GM18502 (cell line): ENCODE results near the gene SYNPO.

Experiments used
- ATAC-seq: cut with Tn5 transposase; IDR thresholded peaks from one replicate; pipeline ENCODE4 v1.9.1; 2021; ENCODE audit warnings: mild to moderate bottlenecking; ENCODE audit not compliant: unreplicated experiment, poor library complexity

SYNPO gene

DNA sequence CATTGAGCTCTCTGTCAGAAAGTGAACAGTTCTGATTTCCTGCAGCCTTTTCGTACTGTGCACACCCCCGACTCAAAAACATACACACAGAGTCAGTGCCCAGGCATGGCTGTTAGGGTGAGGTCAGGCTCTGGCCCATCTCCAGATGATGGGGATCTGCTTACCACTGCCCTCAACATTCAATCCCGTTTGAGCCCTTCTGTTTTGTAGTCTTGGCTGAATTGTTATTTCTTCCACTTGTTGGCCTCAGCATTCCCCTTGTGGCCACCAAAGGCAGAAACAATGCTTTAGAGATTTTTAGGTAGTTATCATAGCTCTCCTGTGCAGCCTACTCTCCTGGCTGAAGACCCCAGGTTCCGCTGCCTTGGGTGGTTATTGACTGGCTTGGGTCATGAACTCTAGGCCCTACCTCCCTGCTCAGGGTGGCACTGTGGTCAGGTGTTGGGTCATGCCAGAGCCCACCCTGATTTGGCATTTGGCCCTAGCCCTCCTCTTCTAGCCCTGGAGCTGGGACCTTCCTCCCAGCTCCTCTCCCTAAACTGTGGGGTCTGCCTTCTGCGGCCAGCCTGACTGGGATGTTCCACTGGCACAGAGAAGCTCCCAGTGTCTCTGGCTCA, 12.8 kb downstream of the SYNPO start:
- no peak for ATAC-seq

DNA sequence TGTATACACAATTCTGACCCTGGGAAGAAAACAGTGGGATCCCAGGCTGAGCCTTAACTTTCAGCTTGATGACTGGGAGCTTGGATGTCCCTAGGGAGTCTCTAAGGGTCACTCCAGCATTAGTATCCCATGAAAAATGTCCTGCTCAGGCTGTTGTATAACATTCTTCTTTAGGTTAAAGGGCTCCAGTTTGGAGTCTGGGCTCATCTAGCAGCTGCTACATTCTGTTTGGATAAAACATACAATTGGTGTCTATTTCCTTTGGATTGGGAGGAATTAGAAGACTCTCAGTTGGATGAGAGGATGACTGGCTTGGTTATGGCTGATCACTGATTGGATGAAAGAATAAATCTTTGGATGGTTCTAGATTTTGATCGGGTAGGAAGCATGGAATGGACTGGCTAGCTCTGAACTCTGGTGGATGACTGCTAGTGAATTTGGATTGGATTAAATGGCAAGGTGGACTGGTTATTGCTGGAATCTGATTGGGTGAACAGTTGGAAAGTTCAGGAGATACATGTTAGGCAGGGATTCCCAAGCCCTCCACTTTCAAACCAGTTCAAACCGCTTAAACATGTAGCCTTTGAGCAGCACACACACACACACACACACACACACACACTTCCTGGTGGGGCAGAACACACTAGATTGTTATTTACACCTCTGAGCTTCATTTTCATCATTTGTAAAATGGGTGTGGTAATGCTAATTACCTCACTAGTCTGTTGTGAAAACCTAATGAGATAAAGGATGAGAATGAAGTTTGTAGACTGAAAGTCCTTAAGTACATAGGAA, 13.5 kb downstream of the SYNPO start:
- ATAC-seq = no peak

DNA sequence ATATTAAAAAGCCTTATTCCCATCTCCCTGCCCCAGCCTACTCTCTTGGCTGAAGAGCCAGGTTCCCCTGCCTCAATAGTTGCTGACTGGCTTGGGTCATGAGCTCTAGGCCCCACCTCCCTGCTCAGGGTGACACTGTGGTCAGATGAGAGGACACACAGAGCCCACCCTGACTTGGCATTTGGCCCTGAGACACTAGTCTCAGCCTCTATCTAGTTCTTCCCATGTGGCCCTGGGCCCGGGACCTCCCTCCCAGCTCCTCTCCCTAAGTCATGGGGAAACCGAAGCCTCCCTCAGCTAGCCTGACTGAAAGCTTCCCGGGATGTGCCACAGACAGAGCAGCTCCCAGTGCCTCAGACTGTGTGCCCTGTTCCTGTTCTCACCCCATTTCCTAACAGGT, 14.8 kb downstream of the SYNPO start:
- no peak for ATAC-seq

DNA sequence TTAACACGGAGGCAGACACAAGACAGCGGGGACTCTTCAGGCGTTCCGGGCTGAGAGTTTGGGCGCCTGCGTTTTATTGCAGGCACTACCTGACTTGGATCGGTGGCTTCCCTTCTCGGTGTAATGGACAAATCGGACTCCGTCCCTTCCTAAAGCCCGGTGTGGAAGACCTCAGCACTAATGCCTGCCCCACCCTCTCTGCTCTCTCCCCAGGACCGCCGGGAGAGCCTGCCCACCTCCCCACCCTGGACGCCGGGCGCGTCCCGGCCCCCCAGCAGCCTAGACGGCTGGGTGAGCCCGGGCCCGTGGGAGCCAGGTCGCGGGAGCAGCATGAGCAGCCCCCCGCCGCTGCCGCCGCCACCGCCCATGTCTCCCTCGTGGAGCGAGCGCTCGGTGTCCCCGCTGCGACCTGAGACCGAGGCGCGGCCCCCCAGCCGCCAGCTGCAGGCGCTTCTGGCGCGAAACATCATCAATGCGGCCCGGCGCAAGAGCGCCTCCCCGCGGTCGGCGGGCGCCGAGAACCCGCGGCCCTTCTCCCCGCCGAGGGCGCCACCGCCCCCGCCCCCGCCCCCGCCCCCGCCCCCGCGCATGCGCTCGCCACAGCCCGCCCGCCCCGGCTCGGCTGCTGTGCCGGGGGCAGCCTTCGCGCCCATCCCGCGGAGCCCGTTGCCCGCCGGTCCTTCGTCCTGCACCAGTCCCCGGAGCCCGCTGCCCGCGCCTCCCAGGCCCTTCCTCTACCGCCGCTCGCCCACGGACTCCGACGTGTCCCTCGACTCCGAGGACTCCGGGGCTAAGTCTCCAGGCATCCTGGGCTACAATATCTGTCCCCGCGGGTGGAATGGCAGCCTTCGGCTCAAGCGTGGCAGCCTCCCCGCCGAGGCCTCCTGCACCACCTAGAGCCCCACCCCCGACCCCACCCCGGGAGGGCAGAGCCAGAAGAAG, 16.0 kb downstream of the SYNPO start:
- peak; percentile 77 for ATAC-seq

DNA sequence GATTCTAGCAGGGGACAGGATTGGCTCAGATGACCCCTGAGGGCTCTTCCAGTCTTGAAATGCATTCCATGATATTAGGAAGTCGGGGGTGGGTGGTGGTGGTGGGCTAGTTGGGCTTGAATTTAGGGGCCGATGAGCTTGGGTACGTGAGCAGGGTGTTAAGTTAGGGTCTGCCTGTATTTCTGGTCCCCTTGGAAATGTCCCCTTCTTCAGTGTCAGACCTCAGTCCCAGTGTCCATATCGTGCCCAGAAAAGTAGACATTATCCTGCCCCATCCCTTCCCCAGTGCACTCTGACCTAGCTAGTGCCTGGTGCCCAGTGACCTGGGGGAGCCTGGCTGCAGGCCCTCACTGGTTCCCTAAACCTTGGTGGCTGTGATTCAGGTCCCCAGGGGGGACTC, 17.7 kb downstream of the SYNPO start:
- no peak for ATAC-seq

DNA sequence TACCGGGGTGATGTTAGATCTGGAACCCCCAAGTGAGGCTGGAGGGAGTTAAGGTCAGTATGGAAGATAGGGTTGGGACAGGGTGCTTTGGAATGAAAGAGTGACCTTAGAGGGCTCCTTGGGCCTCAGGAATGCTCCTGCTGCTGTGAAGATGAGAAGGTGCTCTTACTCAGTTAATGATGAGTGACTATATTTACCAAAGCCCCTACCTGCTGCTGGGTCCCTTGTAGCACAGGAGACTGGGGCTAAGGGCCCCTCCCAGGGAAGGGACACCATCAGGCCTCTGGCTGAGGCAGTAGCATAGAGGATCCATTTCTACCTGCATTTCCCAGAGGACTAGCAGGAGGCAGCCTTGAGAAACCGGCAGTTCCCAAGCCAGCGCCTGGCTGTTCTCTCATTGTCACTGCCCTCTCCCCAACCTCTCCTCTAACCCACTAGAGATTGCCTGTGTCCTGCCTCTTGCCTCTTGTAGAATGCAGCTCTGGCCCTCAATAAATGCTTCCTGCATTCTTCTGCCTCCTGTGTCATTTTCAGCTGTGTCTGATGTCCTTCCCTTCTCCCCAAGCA, 18.3 kb downstream of the SYNPO start:
- no peak for ATAC-seq

DNA sequence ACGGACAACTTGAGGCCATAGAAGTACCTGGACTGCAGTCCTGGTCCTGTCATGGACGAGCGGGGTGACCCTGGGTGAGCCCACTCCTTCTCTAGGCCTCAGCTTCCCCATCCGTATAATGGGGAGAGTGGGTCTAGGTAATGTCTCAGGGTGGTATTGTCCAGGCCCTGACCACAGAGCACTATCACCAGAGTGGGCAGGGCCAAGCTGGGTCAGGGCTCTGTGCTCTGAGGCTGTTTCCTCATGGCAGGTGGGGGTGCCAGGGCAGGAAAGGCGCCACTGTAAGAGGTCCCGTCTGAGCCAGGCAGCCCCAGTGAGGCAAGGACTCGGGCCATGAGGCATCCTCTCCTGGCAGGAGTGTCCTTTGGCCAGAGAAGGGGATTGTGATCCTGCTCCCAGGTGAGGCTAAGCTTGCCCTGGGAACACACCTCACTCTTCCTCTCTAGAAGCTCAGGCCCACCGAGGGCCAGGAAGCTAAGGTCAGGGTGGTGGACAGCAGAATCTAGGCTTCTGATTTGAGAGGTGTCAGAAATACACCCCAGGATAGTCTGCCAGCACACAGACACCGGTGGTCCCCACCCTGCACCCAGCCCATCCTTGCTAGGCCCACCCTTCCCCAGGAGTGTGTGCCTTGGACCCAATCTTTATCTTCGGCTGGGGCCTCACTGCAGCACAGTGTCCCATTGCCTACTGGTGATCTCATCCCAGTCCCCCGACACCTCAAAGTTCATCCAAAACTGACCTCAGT, 19.1 kb downstream of the SYNPO start:
- ATAC-seq = no peak

DNA sequence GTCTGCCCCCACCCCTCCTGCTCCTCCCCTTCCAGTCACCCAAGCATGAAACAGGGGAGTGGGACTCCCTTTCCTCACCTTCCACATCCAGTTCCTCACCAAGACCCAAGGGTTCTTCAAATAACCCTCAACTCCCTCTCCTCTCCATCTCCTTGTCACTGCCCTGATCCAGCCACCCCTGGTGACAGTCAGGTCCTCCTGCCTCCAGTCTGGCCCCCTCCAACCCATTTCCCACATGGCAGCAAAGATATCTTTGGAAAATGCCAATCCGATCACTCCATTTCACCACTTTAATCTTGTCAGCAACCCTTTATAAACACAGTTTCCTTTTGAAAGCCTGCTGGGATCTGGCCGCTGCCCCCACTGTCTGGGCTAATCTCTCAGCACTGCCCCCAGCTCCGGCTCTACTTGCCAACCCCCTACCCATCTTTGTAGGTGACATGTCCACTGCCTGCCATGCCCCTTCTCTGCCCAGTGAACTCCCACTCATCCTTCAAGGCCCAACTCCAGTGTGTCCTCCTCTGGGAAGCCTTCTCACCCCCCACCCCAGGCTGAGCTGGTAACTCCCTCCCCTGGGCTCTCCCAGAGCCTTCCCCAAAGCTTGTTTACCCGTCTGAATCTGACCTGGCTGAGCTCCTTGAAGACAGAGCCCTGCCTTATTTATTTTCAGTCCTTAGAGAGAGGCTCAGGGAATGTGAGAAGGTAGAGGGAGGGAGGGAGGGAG, 19.8 kb downstream of the SYNPO start:
- no peak for ATAC-seq

DNA sequence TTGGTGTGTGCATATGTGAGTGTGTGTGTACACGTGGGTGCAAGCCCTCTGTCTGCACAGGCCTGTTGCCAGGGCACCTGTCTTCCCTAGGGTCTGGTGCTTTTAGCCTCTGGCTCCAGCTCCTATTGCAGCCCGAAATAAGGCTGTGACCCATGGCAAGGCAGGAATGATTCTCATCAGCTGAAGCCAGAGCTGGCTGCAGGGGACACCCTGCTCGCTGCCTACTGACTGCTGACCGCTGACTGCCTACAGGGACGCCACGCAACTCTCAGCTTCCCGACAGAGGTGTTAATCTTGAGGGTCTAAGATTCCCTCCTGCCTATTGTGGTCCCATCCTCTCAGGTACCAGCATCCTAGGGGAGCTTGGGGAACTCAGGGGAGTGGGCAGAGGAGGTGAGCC, 20.6 kb downstream of the SYNPO start, which contains the start of gene MYOZ3:
Gene MYOZ3 (plus strand): TSS at position 166 of the 400 bp plus-strand sequence. CDS start 1,691 bp downstream, outside the sequence.
- no peak for ATAC-seq

DNA sequence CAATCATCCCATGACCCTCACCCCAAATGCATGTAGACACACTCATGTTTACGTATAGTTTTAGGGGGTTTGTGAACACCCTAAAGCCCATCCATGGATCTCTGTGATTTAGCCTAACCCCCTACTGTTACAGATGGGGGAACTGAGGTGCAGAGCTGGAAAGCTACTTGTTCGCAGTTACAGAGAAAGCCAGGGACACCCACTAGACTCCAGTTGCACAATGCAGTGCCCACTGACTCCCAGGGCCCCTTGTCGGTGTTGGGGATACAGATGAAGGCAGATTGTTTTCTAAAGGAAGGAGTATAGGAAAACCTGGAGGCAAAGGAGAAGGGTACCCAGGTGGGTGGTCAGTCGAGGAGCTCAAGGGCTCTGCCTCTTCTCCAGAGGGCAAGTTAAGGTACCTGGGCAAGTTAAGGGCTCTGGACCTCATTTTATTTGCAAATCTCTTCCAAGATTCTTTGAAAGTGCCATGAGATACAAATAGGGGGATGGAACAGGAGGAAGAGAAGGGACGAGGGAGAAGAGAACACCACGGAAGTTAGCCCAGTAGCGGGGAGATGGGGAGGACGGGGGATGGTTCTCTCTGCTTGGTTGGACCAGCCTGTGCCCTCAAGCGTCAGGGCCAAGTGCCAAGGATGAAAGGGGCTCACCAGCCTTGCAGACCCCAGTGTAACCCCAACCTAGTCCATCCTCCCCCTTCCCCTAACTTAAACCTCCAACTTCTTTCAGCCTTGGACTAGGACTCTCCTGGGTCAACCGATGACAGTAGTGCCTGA, 21.5 kb downstream of the SYNPO start:
- no peak for ATAC-seq

DNA sequence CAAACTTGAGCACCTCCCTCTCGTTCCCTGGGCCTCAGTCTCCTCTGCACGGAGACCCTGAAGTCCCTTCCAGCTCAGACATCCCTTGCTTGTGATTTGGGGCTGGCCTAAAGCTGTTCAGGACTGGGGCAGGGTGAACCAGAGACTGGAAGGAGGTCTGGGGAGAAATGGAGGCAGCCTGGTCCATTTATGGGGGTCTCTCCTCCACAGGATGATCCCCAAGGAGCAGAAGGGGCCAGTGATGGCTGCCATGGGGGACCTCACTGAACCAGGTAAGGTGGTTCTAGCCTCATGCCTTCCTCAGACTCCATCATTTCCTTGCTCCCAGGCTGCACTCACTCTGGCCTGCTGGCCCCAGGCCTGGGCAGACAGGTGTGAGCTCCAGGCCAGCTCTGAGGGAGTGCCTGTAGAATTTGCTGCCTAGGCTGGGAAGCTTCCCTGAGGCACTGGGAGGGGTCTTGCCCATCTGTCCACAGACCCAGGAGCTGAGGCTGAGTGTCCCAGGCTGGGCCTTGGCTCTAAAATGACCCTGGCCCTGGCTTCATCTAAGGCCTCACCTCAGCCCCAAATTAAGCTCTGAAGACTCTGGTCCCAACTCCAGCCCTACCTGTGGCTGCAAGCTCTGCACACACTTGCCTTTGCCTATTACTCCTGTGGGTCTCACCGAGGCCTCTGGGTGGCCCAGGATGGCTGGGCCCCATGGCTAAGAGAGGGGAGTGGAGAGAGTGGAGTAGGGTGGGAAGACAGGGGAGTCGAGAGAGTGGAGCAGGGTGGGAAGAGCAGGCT, 22.5 kb downstream of the SYNPO start:
- no peak for ATAC-seq

DNA sequence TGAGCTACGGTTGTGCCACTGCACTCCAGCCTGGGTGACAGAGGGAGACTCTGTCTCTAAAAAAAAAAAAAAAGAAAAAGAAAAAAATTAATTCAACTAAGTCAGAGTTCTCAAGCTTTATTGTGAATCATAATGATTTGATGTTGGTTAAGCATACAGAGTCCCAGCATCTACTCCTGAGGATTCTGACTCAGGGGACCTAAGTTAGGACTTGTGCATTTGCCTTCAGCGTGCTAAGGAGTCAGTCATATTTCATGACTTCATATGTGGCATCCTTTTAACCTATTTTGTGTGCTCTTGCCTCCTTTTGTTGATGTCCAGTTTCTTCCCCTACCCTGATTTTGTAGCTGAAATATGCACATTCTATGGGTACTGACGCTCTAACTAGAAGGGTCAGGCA, 23.5 kb downstream of the SYNPO start:
- no peak for ATAC-seq

DNA sequence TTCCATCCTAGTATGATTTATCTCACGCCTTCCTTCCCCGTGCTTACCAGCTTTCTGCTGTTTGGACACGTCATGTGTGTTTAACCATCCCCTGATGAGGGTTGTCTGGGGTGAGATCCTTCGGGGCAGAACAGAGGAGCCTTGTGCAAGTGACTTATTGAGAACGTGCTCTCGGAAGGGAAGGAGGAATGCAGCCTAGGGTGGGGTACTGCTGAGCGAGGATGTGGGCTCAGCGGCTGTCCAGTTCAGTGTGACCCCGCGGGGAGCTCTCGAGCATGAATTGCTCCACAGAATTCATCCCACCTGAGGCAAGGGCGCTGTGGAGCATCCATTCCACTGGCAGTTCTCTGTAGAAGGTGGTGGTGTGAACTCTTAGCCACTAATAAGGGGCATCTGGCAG, 24.6 kb downstream of the SYNPO start:
- no peak for ATAC-seq

DNA sequence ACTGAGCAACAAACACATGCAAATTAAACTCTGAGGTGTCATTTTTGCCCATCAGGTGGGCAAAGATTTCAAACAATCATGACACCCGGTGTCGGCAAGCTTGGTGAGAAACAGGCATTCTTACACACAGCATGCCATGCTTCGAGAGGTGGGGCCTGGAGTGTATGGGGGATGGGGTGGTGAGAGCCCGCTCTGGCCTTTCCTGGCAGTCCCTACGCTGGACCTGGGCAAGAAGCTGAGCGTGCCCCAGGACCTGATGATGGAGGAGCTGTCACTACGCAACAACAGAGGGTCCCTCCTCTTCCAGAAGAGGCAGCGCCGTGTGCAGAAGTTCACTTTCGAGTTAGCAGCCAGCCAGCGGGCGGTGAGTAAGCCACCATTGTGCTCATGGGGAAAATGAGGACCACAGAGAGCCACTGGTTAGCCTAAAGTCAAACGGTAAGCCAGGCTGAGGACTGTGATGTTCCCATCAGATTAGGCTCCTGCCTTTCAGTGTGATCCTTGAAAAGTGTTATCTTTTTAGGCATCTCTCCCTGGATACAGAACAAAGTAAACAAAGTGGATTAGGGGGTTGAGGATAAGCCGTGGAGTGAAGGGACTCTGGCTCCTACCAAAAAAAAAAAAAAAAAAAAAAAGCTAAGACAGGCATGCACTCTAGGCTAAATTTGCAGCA, 30.0 kb downstream of the SYNPO start:
- ATAC-seq = no peak

DNA sequence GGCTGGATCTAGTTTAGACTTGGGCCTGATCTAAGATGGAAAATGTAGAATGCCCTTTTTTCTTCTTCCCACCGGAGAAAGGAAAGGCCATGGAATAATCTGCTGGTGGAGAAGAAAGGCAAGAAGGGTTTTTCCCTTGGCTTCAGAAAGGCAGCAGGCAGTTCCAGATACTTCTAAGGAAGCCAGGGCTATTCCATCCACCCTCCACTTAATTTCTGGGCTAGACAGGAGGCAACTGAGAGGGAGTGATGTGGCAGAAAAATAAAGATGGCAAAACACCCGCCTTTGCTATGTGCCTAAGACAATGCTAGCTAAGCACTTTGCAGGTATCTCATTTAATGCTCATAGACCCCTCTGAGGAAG, 30.5 kb downstream of the SYNPO start:
- no peak for ATAC-seq

DNA sequence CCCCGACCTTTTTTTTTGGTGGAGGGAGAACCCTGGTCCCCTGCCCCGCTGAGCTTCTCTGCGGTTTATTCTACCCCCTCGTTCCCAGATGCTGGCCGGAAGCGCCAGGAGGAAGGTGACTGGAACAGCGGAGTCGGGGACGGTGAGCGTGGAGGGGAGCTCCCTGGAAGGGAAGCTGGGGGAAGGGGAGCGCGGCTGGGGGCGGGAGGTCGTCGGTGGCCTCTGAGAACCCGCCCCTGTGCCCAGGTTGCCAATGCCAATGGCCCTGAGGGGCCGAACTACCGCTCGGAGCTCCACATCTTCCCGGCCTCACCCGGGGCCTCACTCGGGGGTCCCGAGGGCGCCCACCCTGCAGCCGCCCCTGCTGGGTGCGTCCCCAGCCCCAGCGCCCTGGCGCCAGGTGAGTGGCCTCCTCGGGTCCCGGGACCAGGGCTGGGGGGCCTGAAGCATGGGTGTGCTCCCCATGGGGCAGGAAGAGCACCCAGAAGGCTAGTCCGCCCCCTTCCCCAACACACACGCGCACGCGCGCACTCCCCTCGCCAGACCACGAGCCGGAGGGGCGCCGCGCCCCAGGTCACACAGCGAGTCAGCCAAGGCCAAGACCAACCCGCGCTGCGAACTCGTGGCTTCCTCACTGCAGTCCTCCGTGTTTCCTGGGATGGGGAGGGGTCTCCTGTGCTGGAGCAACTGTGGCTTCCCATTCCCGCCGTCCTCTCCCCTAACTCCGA, 31.2 kb downstream of the SYNPO start:
- no peak for ATAC-seq
